H9 (cell line): ENCODE measurements around the gene PHKA2. TPM values are rescaled to one million over a fixed set of nuclear protein-coding genes. Genes with fewer than 3 reads are reported as not detected.

ENCODE experiments used
- DNase-seq: peaks from one replicate; pipeline ENCODE4 v3.0.0-alpha.2; 2017
- H2AFZ ChIP-seq: one replicate; pipeline ENCODE4 v1.6.1; 2013; ENCODE audit warnings: mild to moderate bottlenecking, low read length, control low read depth, moderate library complexity
- H2AK5ac ChIP-seq: 2 replicates; pipeline ENCODE4 v1.6.1; 2013; ENCODE audit warnings: low read length, control low read depth, mixed read lengths; ENCODE audit not compliant: insufficient read length
- H2BK120ac ChIP-seq: one replicate; pipeline ENCODE4 v1.6.1; 2013; ENCODE audit warnings: low read depth, mild to moderate bottlenecking, low read length, control low read depth, inconsistent platforms; ENCODE audit not compliant: poor library complexity, severe bottlenecking
- H2BK12ac ChIP-seq: 2 replicates; pipeline ENCODE4 v1.6.1; 2013; ENCODE audit warnings: low read length, control low read depth, mixed read lengths, low read depth; ENCODE audit not compliant: insufficient read length
- H2BK15ac ChIP-seq: 2 replicates; pipeline ENCODE4 v1.6.1; 2013; ENCODE audit warnings: low read depth, low read length, control low read depth
- H2BK20ac ChIP-seq: one replicate; pipeline ENCODE4 v1.6.1; 2013; ENCODE audit warnings: low read depth, mild to moderate bottlenecking, low read length, control low read depth, inconsistent platforms; ENCODE audit not compliant: poor library complexity, severe bottlenecking
- H2BK5ac ChIP-seq: 2 replicates; pipeline ENCODE4 v1.6.1; 2013; ENCODE audit warnings: low read length, control low read depth, mixed read lengths; ENCODE audit not compliant: insufficient read length
- H3K14ac ChIP-seq: 2 replicates; pipeline ENCODE4 v1.6.1; 2013; ENCODE audit warnings: low read length, control low read depth; ENCODE audit not compliant: insufficient read depth
- H3K18ac ChIP-seq: 2 replicates; pipeline ENCODE4 v1.6.1; 2013; ENCODE audit warnings: low read depth, mild to moderate bottlenecking, mixed read lengths, low read length, control low read depth; ENCODE audit not compliant: insufficient read length
- H3K23ac ChIP-seq: 2 replicates; pipeline ENCODE4 v1.6.1; 2013; ENCODE audit warnings: low read length, control low read depth, mixed read lengths, low read depth; ENCODE audit not compliant: insufficient read length
- H3K23me2 ChIP-seq: 2 replicates; pipeline ENCODE4 v1.6.1; 2013; ENCODE audit warnings: low read depth, mild to moderate bottlenecking, mixed read lengths, low read length, control low read depth; ENCODE audit not compliant: insufficient read length, poor library complexity, severe bottlenecking
- H3K27ac ChIP-seq: 2 replicates; pipeline ENCODE4 v1.5.1; 2013; ENCODE audit warnings: low read length, control low read depth, mixed read lengths, low read depth; ENCODE audit not compliant: insufficient read length
- H3K27me3 ChIP-seq: 2 replicates; pipeline ENCODE4 v1.6.1; 2013; ENCODE audit warnings: low read length, control low read depth, inconsistent platforms; ENCODE audit not compliant: insufficient read depth
- H3K4ac ChIP-seq: 2 replicates; pipeline ENCODE4 v1.6.1; 2013; ENCODE audit warnings: low read depth, mild to moderate bottlenecking, control low read depth, inconsistent platforms, low read length, moderate library complexity
- H3K4me1 ChIP-seq: 2 replicates; pipeline ENCODE4 v1.6.1; 2013; ENCODE audit warnings: low read length, control low read depth, inconsistent platforms; ENCODE audit not compliant: insufficient read depth
- H3K4me2 ChIP-seq: 2 replicates; pipeline ENCODE4 v1.6.1; 2013; ENCODE audit warnings: low read length, control low read depth, mixed read lengths; ENCODE audit not compliant: insufficient read length, insufficient read depth
- H3K56ac ChIP-seq: 2 replicates; pipeline ENCODE4 v1.6.1; 2013; ENCODE audit warnings: low read depth, mild to moderate bottlenecking, mixed read lengths, low read length, control low read depth; ENCODE audit not compliant: insufficient read length
- H3K79me1 ChIP-seq: 2 replicates; pipeline ENCODE4 v1.6.1; 2013; ENCODE audit warnings: low read depth, mild to moderate bottlenecking, moderate library complexity, low read length, control low read depth, inconsistent platforms; ENCODE audit not compliant: insufficient read depth, poor library complexity, severe bottlenecking
- H3K79me2 ChIP-seq: 2 replicates; pipeline ENCODE4 v1.6.1; 2013; ENCODE audit warnings: low read length, control low read depth, inconsistent platforms; ENCODE audit not compliant: insufficient read depth
- H3K9ac ChIP-seq: 2 replicates; pipeline ENCODE4 v1.6.1; 2013; ENCODE audit warnings: low read length, control low read depth, mixed read lengths; ENCODE audit not compliant: insufficient read length; ENCODE audit errors: extremely low read depth
- H3K9me3 ChIP-seq: one replicate; pipeline ENCODE4 v1.6.1; 2013; ENCODE audit warnings: low read depth, low read length, inconsistent platforms; ENCODE audit not compliant: control insufficient read depth
- H3T11ph ChIP-seq: one replicate; pipeline ENCODE4 v1.6.1; 2013; ENCODE audit warnings: mild to moderate bottlenecking, low read length, control low read depth, inconsistent platforms
- H4K20me1 ChIP-seq: one replicate; pipeline ENCODE4 v1.6.1; 2013; ENCODE audit not compliant: control insufficient read depth, insufficient read length, insufficient read depth
- H4K5ac ChIP-seq: 2 replicates; pipeline ENCODE4 v1.6.1; 2013; ENCODE audit warnings: low read depth, mild to moderate bottlenecking, mixed read lengths, low read length, control low read depth; ENCODE audit not compliant: insufficient read length
- H4K8ac ChIP-seq: replicated peaks from 2 replicates; pipeline ENCODE4 v1.6.1; 2013; ENCODE audit warnings: low read length, control low read depth, mixed read lengths, low read depth; ENCODE audit not compliant: insufficient read length
- H4K91ac ChIP-seq: 2 replicates; pipeline ENCODE4 v1.6.1; 2013; ENCODE audit warnings: low read depth, mild to moderate bottlenecking, moderate library complexity, mixed read lengths, low read length, control low read depth; ENCODE audit not compliant: insufficient read length
- H3K27ac Mint-ChIP-seq, 3 experiments: 2 replicates in 2 of 3; 3 replicates in 1 of 3; pipeline ENCODE4 v1.8.0; 2020 to 2021; ENCODE audit warnings: mixed read lengths in 3 of 3, mild to moderate bottlenecking in 1 of 3, moderate library complexity in 1 of 3
- H3K27me3 Mint-ChIP-seq: 2 replicates; pipeline ENCODE4 v1.8.0; 2021; ENCODE audit warnings: low read depth, mild to moderate bottlenecking, moderate library complexity, mixed read lengths
- H3K36me3 Mint-ChIP-seq, 3 experiments: 2 replicates in 2 of 3; 3 replicates in 1 of 3; pipeline ENCODE4 v1.8.0; 2020 to 2021; ENCODE audit warnings: low read depth in 3 of 3, mixed read lengths in 3 of 3; ENCODE audit not compliant: insufficient read depth in 1 of 3
- H3K4me1 Mint-ChIP-seq, 2 experiments: 2 replicates each; pipeline ENCODE4 v1.8.0; 2020; ENCODE audit warnings: mixed read lengths in 2 of 2
- H3K4me3 Mint-ChIP-seq, 2 experiments: 2 replicates in 1 of 2; 3 replicates in 1 of 2; pipeline ENCODE4 v1.8.0; 2020 to 2021; ENCODE audit warnings: mild to moderate bottlenecking in 2 of 2, mixed read lengths in 2 of 2, moderate library complexity in 1 of 2
- H3K9me3 Mint-ChIP-seq, 2 experiments: 2 replicates in 1 of 2; 3 replicates in 1 of 2; pipeline ENCODE4 v1.8.0; 2020; ENCODE audit warnings: mild to moderate bottlenecking in 2 of 2, mixed read lengths in 2 of 2, moderate library complexity in 1 of 2
- WGBS: extraction: QIAGEN DNeasy Blood & Tissue Kit; methylation state at CpG from one replicate; pipeline ENCODE4 v1.1.7; 2013; ENCODE audit warnings: missing lambda C conversion rate, low lambda C conversion rate, mixed read lengths; ENCODE audit not compliant: insufficient read length; ENCODE audit errors: extremely low coverage; 5-methylcytosine and 5-hydroxymethylcytosine counted together
- total RNA-seq: library from RNA; stranded (reverse); gene quantifications from 2 replicates; pipeline ENCODE4 v1.2.1, GENCODE V29; 2021
- TF ChIP-seq, protein P1 (sequence below): fragments of 200-600 bp; sonication (generic); conservative IDR thresholded peaks from 3 replicates; pipeline ENCODE4 v1.8.0; 2021; ENCODE audit warnings: antibody characterized with exemption, mild to moderate bottlenecking

The PHKA2 gene
- total RNA-seq, 1 experiment from 2014 or later: 24.2 TPM

DNA sequence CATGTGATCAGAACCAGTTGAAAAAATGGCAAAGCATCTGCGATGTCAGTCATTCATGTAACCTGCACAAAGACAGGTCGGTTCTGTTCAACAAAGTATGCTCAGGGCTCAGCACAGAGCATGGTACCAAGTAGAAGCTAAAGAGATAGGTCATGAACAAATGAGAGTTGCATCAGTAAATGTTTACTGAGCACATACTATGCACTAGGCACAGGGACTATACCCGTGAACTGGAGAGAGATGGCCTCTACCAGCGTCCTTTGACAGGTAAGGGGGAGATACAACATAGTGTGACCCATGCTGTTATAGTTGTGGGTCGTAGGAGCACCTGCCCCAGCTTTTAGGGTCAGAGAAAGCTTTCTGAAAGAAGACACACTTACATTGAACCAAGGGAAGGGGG is 46.7 kb downstream of the PHKA2 start:
- H4K91ac ChIP-seq: no peak overlapping the region
- H3T11ph ChIP-seq: no peak overlapping the region
- Mint-ChIP-seq H3K4me3 (no peak overlapping the region), H3K36me3 (peaks cover 34 to 56% (median 42%) of the 10 kb centered on the region in 3 experiments), H3K27me3 (no peaks in the 10 kb centered on the region; the same call in 1 of the 2 replicates), H3K9me3 (peaks cover 69 to 76% of the 10 kb centered on the region in 2 experiments), H3K27ac (no peak overlapping the region; a peak in 1 of 7 replicates), H3K4me1 (peaks cover 7 to 11% of the 10 kb centered on the region in 2 experiments)
- no peak overlapping the region for H3K4me2 ChIP-seq
- no peaks in the 10 kb centered on the region for H3K4me1 ChIP-seq
- H2BK20ac ChIP-seq: no peak overlapping the region
- WGBS: no CpG with 5 or more reads among the region's 5 CpGs
- no peak overlapping the region for H3K56ac ChIP-seq
- no peak overlapping the region for H3K4ac ChIP-seq
- no peak overlapping the region for H3K23ac ChIP-seq
- no peaks in the 10 kb centered on the region for H4K20me1 ChIP-seq
- TF ChIP-seq, protein P1, sequence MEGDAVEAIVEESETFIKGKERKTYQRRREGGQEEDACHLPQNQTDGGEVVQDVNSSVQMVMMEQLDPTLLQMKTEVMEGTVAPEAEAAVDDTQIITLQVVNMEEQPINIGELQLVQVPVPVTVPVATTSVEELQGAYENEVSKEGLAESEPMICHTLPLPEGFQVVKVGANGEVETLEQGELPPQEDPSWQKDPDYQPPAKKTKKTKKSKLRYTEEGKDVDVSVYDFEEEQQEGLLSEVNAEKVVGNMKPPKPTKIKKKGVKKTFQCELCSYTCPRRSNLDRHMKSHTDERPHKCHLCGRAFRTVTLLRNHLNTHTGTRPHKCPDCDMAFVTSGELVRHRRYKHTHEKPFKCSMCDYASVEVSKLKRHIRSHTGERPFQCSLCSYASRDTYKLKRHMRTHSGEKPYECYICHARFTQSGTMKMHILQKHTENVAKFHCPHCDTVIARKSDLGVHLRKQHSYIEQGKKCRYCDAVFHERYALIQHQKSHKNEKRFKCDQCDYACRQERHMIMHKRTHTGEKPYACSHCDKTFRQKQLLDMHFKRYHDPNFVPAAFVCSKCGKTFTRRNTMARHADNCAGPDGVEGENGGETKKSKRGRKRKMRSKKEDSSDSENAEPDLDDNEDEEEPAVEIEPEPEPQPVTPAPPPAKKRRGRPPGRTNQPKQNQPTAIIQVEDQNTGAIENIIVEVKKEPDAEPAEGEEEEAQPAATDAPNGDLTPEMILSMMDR: no peak
- peaks cover 7% of the 10 kb centered on the region for H3K9me3 ChIP-seq
- no peaks in the 10 kb centered on the region for H3K79me2 ChIP-seq
- no peak for DNase-seq
- no peak overlapping the region for H3K14ac ChIP-seq
- no peak overlapping the region for H3K18ac ChIP-seq
- no peak overlapping the region for H2BK15ac ChIP-seq
- no peak overlapping the region for H3K27ac ChIP-seq
- H3K79me1 ChIP-seq: no peaks in the 10 kb centered on the region
- no peak overlapping the region for H2BK5ac ChIP-seq
- H2AFZ ChIP-seq: no peak overlapping the region
- no peaks in the 10 kb centered on the region for H3K23me2 ChIP-seq
- H3K9ac ChIP-seq: no peak overlapping the region
- H4K5ac ChIP-seq: no peak overlapping the region
- H3K27me3 ChIP-seq: no peaks in the 10 kb centered on the region
- H4K8ac ChIP-seq: no peak overlapping the region
- H2AK5ac ChIP-seq: no peak overlapping the region
- H2BK120ac ChIP-seq: no peak overlapping the region
- H2BK12ac ChIP-seq: no peak overlapping the region
